HEK293T (cell line): ENCODE measurements around the gene THRB.

Experiments
- CTBP1 ChIP-seq: fragments of 450-650 bp; IDR thresholded peaks from 2 replicates; pipeline ENCODE4 v1.6.1; 2016; ENCODE audit warnings: borderline replicate concordance
- FOXA1 ChIP-seq: fragments of 450-650 bp; IDR thresholded peaks from 2 replicates; pipeline ENCODE4 v1.6.1; 2016; ENCODE audit warnings: mild to moderate bottlenecking
- FOXK2 ChIP-seq: fragments of 450-650 bp; IDR thresholded peaks from 2 replicates; pipeline ENCODE4 v1.6.1; 2016; ENCODE audit warnings: mild to moderate bottlenecking
- FOXM1 ChIP-seq: fragments of 450-650 bp; IDR thresholded peaks from 2 replicates; pipeline ENCODE4 v1.6.1; 2017; ENCODE audit warnings: mild to moderate bottlenecking, borderline replicate concordance
- HDGF ChIP-seq: fragments of 450-650 bp; IDR thresholded peaks from 2 replicates; pipeline ENCODE4 v1.6.1; 2017; ENCODE audit warnings: antibody characterized with exemption, borderline replicate concordance
- L3MBTL2 ChIP-seq: fragments of 450-650 bp; conservative IDR thresholded peaks from 2 replicates; pipeline ENCODE4 v1.6.1; 2016; ENCODE audit warnings: mild to moderate bottlenecking
- PKNOX1 ChIP-seq: fragments of 450-650 bp; IDR thresholded peaks from 2 replicates; pipeline ENCODE4 v1.6.1; 2016
- SP1 ChIP-seq: fragments of 450-650 bp; IDR thresholded peaks from 2 replicates; pipeline ENCODE4 v1.6.1; 2017

- no peak for TF ChIP-seq HDGF
- no peak for TF ChIP-seq FOXA1
- TF ChIP-seq FOXK2: no peak
- no peak for TF ChIP-seq SP1
- TF ChIP-seq PKNOX1: no peak
- no peak for TF ChIP-seq CTBP1
- no peak for TF ChIP-seq FOXM1
- no peak for TF ChIP-seq L3MBTL2
Observed at GRCh38 chr3:24433838-24434591, 60.6 kb downstream of the THRB start.
